ENCODE data around the gene CCDC196. TPM values are rescaled to one million over a fixed set of nuclear protein-coding genes. Genes with fewer than 3 reads are reported as not detected.

The CCDC196 gene
- total RNA-seq, 2 donors from 2014 or later = 3.4 TPM; not detected in 1

DNA sequence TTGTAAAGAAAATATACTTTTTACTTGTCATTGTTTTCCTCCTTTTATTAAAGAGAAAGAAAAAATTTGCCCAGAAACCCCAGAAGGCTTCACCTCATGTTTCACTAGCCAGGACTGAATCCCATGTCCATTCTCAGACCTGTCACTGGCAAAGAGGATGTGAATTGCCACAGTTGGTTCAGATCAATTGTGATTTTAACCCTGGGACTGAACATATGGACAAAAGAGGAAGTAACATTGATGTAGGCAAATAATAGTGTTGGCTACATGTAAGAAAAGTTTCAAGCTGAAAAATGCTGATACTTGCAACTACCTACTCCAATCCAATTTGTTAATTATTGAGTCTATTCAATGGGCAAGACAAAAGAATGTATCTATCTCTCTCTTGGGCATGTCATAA, 8.6 kb upstream of the CCDC196 start:
- H3K27ac ChIP-seq = peak overlapping the region in 2 of 4 donors; percentile 25 to 62
- H3K36me3 ChIP-seq (replicated peaks in 1 of 2; ENCODE audit: insufficient read depth in 1 of 2, low read depth in 2 of 2) = no peaks in the 10 kb centered on the region
- H3K27me3 ChIP-seq = no peaks in the 10 kb centered on the region
- intact Hi-C loops (cut with DNase I) = no loop called here
- no peak overlapping the region for H3K4me3 ChIP-seq
- TF ChIP-seq POLR2A (IDR thresholded peaks at IDR 0.05) = no peak
- TF ChIP-seq, protein P1, sequence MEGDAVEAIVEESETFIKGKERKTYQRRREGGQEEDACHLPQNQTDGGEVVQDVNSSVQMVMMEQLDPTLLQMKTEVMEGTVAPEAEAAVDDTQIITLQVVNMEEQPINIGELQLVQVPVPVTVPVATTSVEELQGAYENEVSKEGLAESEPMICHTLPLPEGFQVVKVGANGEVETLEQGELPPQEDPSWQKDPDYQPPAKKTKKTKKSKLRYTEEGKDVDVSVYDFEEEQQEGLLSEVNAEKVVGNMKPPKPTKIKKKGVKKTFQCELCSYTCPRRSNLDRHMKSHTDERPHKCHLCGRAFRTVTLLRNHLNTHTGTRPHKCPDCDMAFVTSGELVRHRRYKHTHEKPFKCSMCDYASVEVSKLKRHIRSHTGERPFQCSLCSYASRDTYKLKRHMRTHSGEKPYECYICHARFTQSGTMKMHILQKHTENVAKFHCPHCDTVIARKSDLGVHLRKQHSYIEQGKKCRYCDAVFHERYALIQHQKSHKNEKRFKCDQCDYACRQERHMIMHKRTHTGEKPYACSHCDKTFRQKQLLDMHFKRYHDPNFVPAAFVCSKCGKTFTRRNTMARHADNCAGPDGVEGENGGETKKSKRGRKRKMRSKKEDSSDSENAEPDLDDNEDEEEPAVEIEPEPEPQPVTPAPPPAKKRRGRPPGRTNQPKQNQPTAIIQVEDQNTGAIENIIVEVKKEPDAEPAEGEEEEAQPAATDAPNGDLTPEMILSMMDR (IDR thresholded peaks at IDR 0.05) = no peak
- no peaks in the 10 kb centered on the region for H3K9me3 ChIP-seq
- ATAC-seq (peak; percentile 35), DNase-seq (peak in 1 of 4 donors; percentile 28)
- H3K4me1 ChIP-seq = peaks cover 15% of the 10 kb centered on the region

DNA sequence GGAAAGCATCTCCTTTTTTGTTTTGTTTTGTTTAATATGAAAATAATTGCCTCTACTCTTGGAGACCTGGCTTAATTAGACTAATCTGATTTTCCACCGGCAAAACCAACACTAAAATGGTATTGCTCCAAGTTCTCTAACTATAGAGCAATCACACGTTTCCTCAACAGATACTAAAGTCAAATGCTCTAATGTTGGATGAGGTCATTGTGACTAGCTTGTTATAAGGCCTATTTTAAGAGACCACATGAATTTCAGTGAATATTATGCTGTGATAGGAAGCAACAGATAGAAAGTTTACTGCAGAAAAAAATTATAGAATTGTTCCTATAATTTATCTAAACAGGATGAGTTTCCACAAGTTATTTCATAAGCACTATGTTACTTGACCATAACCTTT, 3.3 kb upstream of the CCDC196 start:
- Histone ChIP-seq H3K9me3 (no peaks in the 10 kb centered on the region), H3K27me3 (no peaks in the 10 kb centered on the region), H3K36me3 (replicated peaks in 1 of 2; ENCODE audit: insufficient read depth in 1 of 2, low read depth in 2 of 2) (no peaks in the 10 kb centered on the region), H3K4me1 (peaks cover 17% of the 10 kb centered on the region), H3K4me3 (no peak overlapping the region), H3K27ac (peak overlapping the region; percentile 20 to 68 (median 42))
- 33 to 46% methylated on average over 2 of the region's 2 CpGs for WGBS, 2 donors
- intact Hi-C loops (cut with DNase I) = no loop called here
- DNase-seq (no peak), ATAC-seq (peak; percentile 57)
- no peak for TF ChIP-seq POLR2A (IDR thresholded peaks at IDR 0.05)
- TF ChIP-seq, protein P1 (IDR thresholded peaks at IDR 0.05) = no peak

DNA sequence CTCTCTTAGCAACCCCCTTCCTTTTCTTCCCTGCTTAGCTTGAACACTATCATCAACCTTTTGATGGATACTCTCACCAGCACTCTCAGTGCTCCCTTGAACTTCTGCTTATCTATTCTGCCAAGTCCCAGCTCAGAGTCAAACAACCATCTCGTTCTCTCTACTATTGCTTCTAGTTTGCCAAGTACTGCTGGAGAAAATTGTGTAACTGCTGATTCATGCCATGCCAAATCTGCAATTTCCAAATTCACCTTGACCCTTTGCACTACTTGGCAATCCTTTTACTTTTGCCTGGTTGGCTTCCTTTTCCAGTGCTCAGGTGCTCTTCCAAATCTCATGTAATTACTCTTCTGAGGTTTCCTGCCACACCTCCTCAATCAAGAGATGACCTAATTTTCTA, 2.8 kb upstream of the CCDC196 start:
- Histone ChIP-seq H3K36me3 (replicated peaks in 1 of 2; ENCODE audit: insufficient read depth in 1 of 2, low read depth in 2 of 2) (no peaks in the 10 kb centered on the region), H3K4me1 (peaks cover 16% of the 10 kb centered on the region), H3K4me3 (no peak overlapping the region), H3K27me3 (no peaks in the 10 kb centered on the region), H3K27ac (peak overlapping the region; percentile 20 to 68 (median 42)), H3K9me3 (no peaks in the 10 kb centered on the region)
- WGBS, 2 donors = 5 to 12% methylated on average over 1 of the region's 1 CpG
- intact Hi-C loops (cut with DNase I) = no loop called here
- ATAC-seq (peak; percentile 98), DNase-seq (peak; percentile 46 to 78 (median 59))
- TF ChIP-seq, protein P1 (IDR thresholded peaks at IDR 0.05) = no peak
- TF ChIP-seq POLR2A (IDR thresholded peaks at IDR 0.05) = no peak

DNA sequence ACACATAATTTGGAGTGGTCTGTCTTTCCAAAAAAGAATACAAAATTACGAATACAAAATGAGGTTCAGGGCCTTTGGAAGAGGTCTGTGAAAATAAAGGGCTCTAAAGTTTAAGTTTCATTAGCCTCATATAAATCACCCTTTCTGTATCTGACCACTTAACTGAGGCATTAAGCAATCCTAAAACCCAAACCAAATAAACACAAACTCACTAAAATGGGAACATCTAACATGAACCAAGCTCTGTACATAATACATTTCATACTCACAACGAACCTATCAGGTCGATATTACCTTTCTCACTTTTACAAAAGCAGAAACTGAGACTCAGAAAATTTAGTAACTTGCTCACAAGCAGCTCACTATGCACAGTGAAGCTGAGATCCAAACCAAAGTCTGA, 1.1 kb upstream of the CCDC196 start:
- no peak overlapping the region for H3K27ac ChIP-seq
- intact Hi-C loops (cut with DNase I) = no loop called here
- no peak for ATAC-seq
- TF ChIP-seq, protein P1 (IDR thresholded peaks at IDR 0.05) = no peak
- no peaks in the 10 kb centered on the region for H3K36me3 ChIP-seq (replicated peaks in 1 of 2; ENCODE audit: insufficient read depth in 1 of 2, low read depth in 2 of 2)
- H3K4me1 ChIP-seq = peaks cover 20% of the 10 kb centered on the region
- H3K4me3 ChIP-seq = no peak overlapping the region
- no peaks in the 10 kb centered on the region for H3K9me3 ChIP-seq
- whole genome bisulfite sequencing, 2 donors = 78 to 88% methylated on average over 3 of the region's 3 CpGs
- no peaks in the 10 kb centered on the region for H3K27me3 ChIP-seq
- DNase-seq = no peak

DNA sequence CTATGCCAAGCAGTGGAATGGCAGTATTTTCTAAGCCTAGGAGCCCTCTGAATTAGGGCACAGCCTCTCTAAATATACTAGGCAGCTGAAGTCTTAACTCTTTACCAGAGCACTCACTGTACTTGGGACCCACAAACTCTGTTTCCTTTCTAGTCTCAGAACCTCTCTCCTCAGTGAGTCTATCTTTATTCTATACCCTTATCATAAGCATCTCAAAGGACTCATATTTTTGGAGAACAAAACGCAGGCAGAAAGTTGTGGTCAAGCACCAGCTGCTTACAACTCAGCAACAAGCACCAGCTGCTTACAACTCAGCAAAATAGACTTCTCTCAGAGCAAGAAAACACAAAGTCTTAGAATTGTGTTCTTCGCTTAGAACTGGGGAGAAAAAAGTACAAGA, 993 bp downstream of the CCDC196 start:
- TF ChIP-seq, protein P1 (IDR thresholded peaks at IDR 0.05) = no peak
- TF ChIP-seq POLR2A (IDR thresholded peaks at IDR 0.05) = no peak
- H3K27ac ChIP-seq = no peak overlapping the region
- H3K27me3 ChIP-seq = no peaks in the 10 kb centered on the region
- DNase-seq (no peak), ATAC-seq (no peak)
- intact Hi-C loops (cut with DNase I) = no loop called here
- H3K4me3 ChIP-seq = no peak overlapping the region
- no peaks in the 10 kb centered on the region for H3K9me3 ChIP-seq
- H3K36me3 ChIP-seq (replicated peaks in 1 of 2; ENCODE audit: insufficient read depth in 1 of 2, low read depth in 2 of 2) = no peaks in the 10 kb centered on the region
- 66 to 80% methylated on average over 2 of the region's 2 CpGs for WGBS, 2 donors
- H3K4me1 ChIP-seq = peaks cover 20% of the 10 kb centered on the region

Data from body of pancreas (tissue), 4 donors.